Upper lobe of right lung (tissue), 1 donor: Measurements from ENCODE around the gene ANXA1. TPM values are rescaled to one million over a fixed set of nuclear protein-coding genes. Genes with fewer than 3 reads are reported as not detected.
A peak's percentile ranks its signal among the peaks of the same experiment; 100 is the strongest.

Experiments used
- ATAC-seq: fragments of 200-7000 bp; cut with Tn5 transposase; one replicate; pipeline ENCODE4 v1.9.1; 2020; ENCODE audit warnings: mild to moderate bottlenecking, moderate library complexity
- DNase-seq: peaks from one replicate; pipeline ENCODE4 v3.0.0-alpha.2; 2020
- H3K27ac ChIP-seq: fragments of 200-600 bp; one replicate; pipeline ENCODE4 v1.8.0; 2022
- H3K27me3 ChIP-seq: fragments of 200-600 bp; one replicate; pipeline ENCODE4 v1.8.0; 2022; ENCODE audit warnings: mild to moderate bottlenecking
- H3K36me3 ChIP-seq: fragments of 200-600 bp; one replicate; pipeline ENCODE4 v1.8.0; 2022
- H3K4me1 ChIP-seq: fragments of 200-600 bp; one replicate; pipeline ENCODE4 v1.8.0; 2022
- H3K4me3 ChIP-seq: fragments of 200-600 bp; one replicate; pipeline ENCODE4 v1.8.0; 2022; ENCODE audit warnings: mild to moderate bottlenecking
- H3K9me3 ChIP-seq: fragments of 200-600 bp; one replicate; pipeline ENCODE4 v1.8.0; 2022
- intact Hi-C: fragments of 100-400 bp; cut with DNase I; formaldehyde crosslinking; loops from one replicate; pipeline ENCODE4 v1.11.0; 2022
- total RNA-seq: library from RNA; stranded (reverse); fragmentation: NEBNext Ultra II Directional; extraction: Animal tissue kit (Norgen Biotek cat#: 25700); gene quantifications from one replicate; pipeline ENCODE4 v1.2.1, GENCODE V29; 2021
- TF ChIP-seq, protein P1 (sequence below): fragments of 200-600 bp; IDR thresholded peaks from one replicate; pipeline ENCODE4 v1.8.0; 2022; ENCODE audit warnings: antibody characterized with exemption
- donor health status: DM: no; HTN: yes; CAD: no; lungs with severe emphysema.

ANXA1 gene
- total RNA-seq, 1 donor from 2014 or later = 314 TPM

- Histone ChIP-seq H3K9me3 (no peaks in the 10 kb centered on the region), H3K27me3 (no peaks in the 10 kb centered on the region), H3K36me3 (no peaks in the 10 kb centered on the region), H3K27ac (no peak overlapping the region), H3K4me3 (no peak overlapping the region), H3K4me1 (no peaks in the 10 kb centered on the region)
- no peak for DNase-seq
- TF ChIP-seq, protein P1, sequence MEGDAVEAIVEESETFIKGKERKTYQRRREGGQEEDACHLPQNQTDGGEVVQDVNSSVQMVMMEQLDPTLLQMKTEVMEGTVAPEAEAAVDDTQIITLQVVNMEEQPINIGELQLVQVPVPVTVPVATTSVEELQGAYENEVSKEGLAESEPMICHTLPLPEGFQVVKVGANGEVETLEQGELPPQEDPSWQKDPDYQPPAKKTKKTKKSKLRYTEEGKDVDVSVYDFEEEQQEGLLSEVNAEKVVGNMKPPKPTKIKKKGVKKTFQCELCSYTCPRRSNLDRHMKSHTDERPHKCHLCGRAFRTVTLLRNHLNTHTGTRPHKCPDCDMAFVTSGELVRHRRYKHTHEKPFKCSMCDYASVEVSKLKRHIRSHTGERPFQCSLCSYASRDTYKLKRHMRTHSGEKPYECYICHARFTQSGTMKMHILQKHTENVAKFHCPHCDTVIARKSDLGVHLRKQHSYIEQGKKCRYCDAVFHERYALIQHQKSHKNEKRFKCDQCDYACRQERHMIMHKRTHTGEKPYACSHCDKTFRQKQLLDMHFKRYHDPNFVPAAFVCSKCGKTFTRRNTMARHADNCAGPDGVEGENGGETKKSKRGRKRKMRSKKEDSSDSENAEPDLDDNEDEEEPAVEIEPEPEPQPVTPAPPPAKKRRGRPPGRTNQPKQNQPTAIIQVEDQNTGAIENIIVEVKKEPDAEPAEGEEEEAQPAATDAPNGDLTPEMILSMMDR = no peak
- no peak for ATAC-seq
- intact Hi-C loops = no loop called here
Measured at GRCh38 chr9:73121375-73121935, 30.2 kb upstream of the ANXA1 start.

GRCh38 chr9:73125651-73126050 is 26.0 kb upstream of the ANXA1 start:
- no peaks in the 10 kb centered on the region for H3K9me3 ChIP-seq
- H3K27ac ChIP-seq = no peak overlapping the region
- TF ChIP-seq, protein P1 = no peak
- no peak for ATAC-seq
- H3K27me3 ChIP-seq = no peaks in the 10 kb centered on the region
- H3K4me3 ChIP-seq = no peak overlapping the region
- no peaks in the 10 kb centered on the region for H3K4me1 ChIP-seq
- no peak for DNase-seq
- no peaks in the 10 kb centered on the region for H3K36me3 ChIP-seq
- intact Hi-C loops = no loop called here

GRCh38 chr9:73129941-73130685 is 21.6 kb upstream of the ANXA1 start:
- intact Hi-C loops = no loop called here
- no peaks in the 10 kb centered on the region for H3K9me3 ChIP-seq
- ATAC-seq (no peak), DNase-seq (no peak)
- no peaks in the 10 kb centered on the region for H3K27me3 ChIP-seq
- H3K27ac ChIP-seq = no peak overlapping the region
- H3K4me1 ChIP-seq = peaks cover 6% of the 10 kb centered on the region
- H3K36me3 ChIP-seq = no peaks in the 10 kb centered on the region
- TF ChIP-seq, protein P1 = no peak
- no peak overlapping the region for H3K4me3 ChIP-seq

DNA sequence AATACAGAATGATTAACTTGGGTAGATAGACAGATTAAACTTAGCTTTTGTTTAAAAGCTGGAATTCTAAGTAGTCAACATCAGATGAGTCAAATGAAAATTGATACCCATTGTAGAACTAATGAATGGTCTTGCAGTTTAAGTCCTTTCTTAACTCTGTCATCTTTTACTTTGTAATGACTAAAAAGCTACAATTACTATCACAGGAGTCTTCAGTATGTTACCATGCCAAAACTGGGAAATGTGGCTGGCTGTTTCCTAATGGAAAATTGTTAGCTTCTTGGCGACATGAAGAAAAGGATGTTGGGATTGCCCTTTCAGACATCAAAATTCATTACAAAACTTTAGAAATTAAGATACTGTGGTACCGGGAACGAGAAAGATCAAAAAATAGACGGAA is 20.2 kb upstream of the ANXA1 start:
- ATAC-seq = no peak
- no peaks in the 10 kb centered on the region for H3K36me3 ChIP-seq
- intact Hi-C loops = no loop called here
- TF ChIP-seq, protein P1 = no peak
- no peak for DNase-seq
- H3K27me3 ChIP-seq = no peaks in the 10 kb centered on the region
- H3K27ac ChIP-seq = peak overlapping the region; percentile 96
- H3K9me3 ChIP-seq = no peaks in the 10 kb centered on the region
- peak overlapping the region; percentile 63 for H3K4me3 ChIP-seq
- H3K4me1 ChIP-seq = peaks cover 6% of the 10 kb centered on the region

DNA sequence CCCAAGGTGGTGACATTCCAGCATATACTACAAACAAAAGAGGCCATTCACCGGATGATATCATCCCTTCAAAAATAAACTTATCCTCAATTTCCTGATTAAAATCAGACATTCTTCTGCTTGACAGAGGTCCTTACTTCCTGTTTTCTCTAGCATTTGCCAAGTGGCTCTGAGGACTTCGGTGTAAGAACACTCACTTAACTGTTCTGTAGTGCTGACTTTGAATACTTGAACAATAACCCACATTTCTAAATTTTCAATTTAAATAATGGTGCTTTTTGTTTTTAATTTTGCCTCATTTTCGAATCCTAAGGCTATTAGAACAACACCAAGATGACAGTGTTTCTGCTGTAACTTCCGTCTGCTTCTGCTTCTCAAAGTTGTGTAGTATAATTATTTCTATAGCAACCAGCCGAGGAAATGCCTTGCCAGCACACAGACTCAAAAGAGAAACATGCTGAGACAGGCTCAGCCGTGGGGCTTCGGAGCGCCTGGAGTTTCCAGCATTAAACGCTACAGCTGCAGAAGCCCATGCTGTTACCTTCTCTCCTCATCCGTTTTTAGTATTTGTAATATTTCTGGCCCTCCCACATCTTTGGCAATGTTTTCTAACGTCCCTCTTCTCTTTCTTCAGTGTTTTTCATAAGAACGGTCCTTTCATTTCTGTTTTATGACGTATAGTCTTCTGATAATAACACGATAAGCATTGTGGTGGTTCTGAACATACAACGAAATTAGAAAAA is 19.5 kb upstream of the ANXA1 start:
- Histone ChIP-seq H3K36me3 (no peaks in the 10 kb centered on the region), H3K27me3 (no peaks in the 10 kb centered on the region), H3K9me3 (no peaks in the 10 kb centered on the region), H3K4me3 (peak overlapping the region; percentile 63), H3K4me1 (peaks cover 6% of the 10 kb centered on the region), H3K27ac (peak overlapping the region; percentile 96)
- peak; percentile 75 for DNase-seq
- TF ChIP-seq, protein P1 = no peak
- intact Hi-C loops = no loop called here
- ATAC-seq = peak; percentile 95
